Metanephros (tissue), 1 donor: ENCODE data around the gene ZNF135. TPM values are rescaled to one million over a fixed set of nuclear protein-coding genes. Genes with fewer than 3 reads are reported as not detected.

ENCODE experiments used
- total RNA-seq: library from RNA; depleted of rRNA; stranded (reverse); fragments of >200 nt; gene quantifications from one replicate; pipeline ENCODE4 v1.2.3, GENCODE V29; 2014

Gene ZNF135
- total RNA-seq: 18.4 TPM

DNA sequence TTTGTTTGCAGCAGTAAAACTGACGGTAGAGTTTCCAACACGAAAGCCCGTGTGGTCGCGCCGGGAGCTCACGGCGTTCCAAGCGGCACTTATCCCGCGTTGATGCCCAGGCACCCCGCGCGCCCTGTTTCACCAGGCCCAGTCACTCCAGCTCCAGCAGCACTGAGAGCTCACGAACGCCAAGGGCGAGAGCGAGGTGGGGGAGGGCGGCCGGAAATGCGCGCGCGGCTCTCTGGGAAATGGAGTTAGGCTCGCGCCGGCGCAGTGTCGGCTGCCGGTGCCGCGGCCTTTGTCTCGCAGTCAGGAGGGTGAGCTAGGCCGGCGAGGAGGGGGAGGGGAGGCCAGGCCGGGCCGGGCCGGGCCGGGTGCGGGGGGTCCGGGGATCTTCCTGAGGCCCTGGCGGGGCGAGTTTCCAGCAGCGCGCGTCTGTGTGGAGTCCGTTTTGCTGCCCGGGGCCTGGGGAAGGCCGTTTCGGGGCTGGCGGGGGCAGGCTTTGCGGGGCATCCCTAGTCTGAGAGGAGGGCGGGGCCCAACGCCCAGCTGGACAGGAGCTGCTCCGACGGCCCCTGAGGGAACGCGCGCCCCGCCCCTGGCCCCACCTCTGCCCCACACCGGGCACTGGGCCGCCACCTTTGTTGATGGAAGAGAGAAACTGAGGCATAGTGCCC is at the start of gene ZNF135:
Gene ZNF135 (plus strand): TSS at position 280 of the 668 bp plus-strand sequence. CDS start 721 bp downstream, outside the sequence.

DNA sequence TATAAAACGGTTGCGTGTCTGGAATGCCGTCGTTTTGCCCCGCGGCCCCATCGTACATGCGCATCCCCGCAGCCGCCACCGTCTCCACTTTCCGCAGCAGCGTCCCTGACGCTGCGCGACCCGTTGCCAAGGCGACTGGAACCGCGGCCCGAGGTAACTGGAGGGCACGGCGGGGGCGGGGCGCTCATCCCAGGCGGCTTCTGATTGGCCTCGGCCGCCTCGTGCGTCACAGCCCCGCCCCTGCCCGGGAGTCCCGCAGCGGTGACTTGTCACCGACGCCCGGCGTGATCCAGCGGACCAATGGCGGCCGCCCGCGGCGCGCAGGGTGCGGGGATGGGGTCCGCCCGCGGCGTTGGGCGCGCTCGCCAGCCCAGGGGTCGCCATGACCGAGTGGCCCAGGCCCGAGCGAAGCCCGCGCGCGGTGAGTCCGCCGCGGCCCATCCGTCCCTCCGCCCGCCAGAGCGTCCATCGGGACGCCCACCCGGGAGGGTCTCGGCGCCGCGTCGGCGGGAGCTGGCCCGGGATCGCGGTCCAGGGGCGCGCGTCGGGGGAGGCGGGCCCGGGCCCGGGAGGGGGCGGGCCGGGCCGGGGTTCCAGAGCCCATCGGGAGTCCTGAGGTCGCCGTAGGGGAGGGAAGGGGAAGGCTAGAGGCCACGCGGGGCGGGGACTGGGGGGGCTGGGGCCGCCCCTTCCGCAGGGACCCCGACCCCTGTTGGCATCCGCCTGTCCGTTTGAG is 25.2 kb upstream of the ZNF135 start, which contains the start of gene ZSCAN1:
Gene ZSCAN1 (plus strand): TSS at position 285 of the 736 bp plus-strand sequence. CDS start 3,812 bp downstream, outside the sequence.

DNA sequence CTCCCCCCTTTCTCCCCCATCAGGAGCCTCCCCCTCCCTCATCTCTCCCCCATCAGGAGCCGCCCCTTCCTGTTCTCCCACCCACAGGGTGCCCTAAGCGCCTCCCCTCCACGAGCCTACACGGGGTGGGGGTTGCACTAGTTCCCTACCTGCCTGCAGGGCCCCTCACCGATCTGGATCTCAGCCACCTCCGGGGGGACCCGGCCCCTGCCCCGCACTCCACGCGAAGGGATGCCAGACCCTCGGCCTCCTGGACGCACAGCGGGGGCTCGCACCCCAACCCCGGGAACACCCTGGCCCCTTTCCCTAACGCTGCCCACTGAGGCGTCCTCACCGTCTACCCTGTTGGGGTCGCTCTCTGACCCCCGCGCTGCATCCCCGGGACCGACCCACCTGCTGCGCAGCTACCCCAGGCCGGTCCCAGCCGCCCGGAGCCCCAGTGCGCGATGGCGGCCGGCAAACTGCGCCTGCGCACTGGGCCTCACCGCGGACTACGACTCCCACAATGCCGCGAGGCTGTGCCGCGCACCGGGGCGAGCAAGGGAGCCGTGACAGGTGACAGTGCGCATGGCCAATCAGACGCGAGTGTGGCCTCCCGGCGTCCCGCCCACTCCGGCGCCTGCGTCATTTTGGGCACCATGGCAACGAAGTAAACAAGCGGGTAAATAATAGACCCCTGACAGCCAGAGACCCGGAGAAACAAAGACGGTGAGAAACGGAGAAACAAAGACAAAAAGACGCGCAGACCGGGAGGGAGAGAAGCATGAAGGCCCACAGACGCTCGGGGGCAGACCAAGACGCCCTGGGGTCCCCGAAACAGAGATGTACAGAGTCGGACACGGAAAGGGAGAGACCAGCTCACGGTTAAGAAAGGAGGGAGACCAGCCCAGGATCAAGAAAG is 38.9 kb downstream of the ZNF135 start, which contains the start of gene ZSCAN18:
Gene ZSCAN18 (minus strand): TSS at position 451 of the 901 bp plus-strand sequence. CDS start 7,964 bp downstream, outside the sequence.

Other genes starting within 250 kb of the ZNF135 start
- 20.0 TPM for gene ZNF552, start 244.4 kb upstream of the ZNF135 start, total RNA-seq
- 18.5 TPM for gene ZNF587B, start 229.0 kb upstream of the ZNF135 start, total RNA-seq
- gene ZNF587, start 209.4 kb upstream of the ZNF135 start, total RNA-seq: 54.7 TPM
- 29.7 TPM for gene ZNF814, start 170.2 kb upstream of the ZNF135 start, total RNA-seq
- gene ZNF417, start 142.7 kb upstream of the ZNF135 start, total RNA-seq: 34.0 TPM
- gene ZNF418, start 123.9 kb upstream of the ZNF135 start, total RNA-seq: 12.8 TPM
- 10.9 TPM for gene ZNF256, start 111.6 kb upstream of the ZNF135 start, total RNA-seq
- 0.53 TPM for gene C19orf18, start 84.7 kb upstream of the ZNF135 start, total RNA-seq
- 47.6 TPM for gene ZNF606, start 56.5 kb upstream of the ZNF135 start, total RNA-seq
- 1.6 TPM for gene ZSCAN1, start 25.3 kb upstream of the ZNF135 start, total RNA-seq
- gene ZSCAN18, start 38.9 kb downstream of the ZNF135 start, total RNA-seq: 144 TPM
- 24.6 TPM for gene ZNF329, start 91.5 kb downstream of the ZNF135 start, total RNA-seq
- 17.5 TPM for gene ZNF274, start 123.8 kb downstream of the ZNF135 start, total RNA-seq
- 57.1 TPM for gene ZNF544, start 169.6 kb downstream of the ZNF135 start, total RNA-seq
- 10.9 TPM for gene ZNF8, start 219.7 kb downstream of the ZNF135 start, total RNA-seq
- 38.0 TPM for gene ERVK3-1, start 246.1 kb downstream of the ZNF135 start, total RNA-seq